ENCODE measurements around the gene NXPH1.

GRCh38 chr7:8442051-8442813 is 8.8 kb downstream of the NXPH1 start:
- TF ChIP-seq CTCF (IDR thresholded peaks at IDR 0.05 in 4 of 5, conservative IDR thresholded peaks at IDR 0.05 in 1 of 5) (no peak), POLR2A (IDR thresholded peaks at IDR 0.05) (no peak)
